HG03521 (cell line): ENCODE measurements around the gene MPDZ.

Source experiments
- ATAC-seq: cut with Tn5 transposase; IDR thresholded peaks from one replicate; pipeline ENCODE4 v1.9.1; 2021; ENCODE audit warnings: mild to moderate bottlenecking, moderate library complexity; ENCODE audit not compliant: unreplicated experiment

Gene MPDZ

GRCh38 chr9:13140843-13141592 is 138.5 kb downstream of the MPDZ start:
- ATAC-seq: no peak

DNA sequence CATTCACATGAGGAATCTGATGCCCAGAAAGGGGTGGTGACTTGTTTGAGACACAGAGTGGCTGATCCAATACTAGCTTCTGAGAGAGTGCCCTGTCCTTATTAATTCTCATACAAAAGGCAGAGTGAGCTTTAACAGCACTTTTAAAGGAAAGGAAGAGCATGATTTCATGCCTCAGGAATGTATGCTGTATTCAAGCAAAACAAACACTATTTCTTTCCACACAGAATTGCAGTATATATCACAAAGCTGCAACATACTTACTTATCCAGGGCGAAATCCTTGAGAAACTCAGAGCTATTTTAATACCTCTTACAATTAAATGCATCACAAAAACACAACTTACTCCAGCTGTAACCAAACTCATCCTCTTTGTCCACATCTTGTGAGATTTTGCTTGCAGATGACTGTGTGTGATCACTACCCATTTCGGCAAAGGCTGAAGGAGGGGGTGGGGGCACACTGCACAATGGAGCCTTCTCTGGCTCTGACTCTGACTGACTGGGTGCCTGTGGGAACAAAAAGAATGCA is 139.8 kb downstream of the MPDZ start:
- ATAC-seq: no peak

- no peak for ATAC-seq
Measured at GRCh38 chr9:13137426-13137825, 142.1 kb downstream of the MPDZ start.

DNA sequence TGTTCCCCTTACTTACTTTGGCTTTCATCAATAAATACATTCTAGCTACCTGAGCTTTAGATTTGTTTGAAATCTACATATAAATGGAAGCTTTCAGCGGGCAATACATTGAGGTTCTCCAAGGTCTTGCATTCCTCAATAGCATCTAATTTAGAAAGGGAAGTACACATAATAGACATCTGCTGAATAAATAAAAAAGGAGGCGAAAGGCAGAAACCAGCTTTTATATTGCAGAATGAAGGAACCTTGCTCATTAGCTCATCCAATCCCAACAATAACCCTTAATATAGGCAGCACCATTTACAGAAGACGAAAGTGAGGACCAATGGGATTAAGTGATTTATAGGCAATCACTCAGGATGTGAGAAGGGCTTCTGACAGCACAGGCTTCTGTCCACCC is 147.5 kb downstream of the MPDZ start:
- ATAC-seq: no peak

DNA sequence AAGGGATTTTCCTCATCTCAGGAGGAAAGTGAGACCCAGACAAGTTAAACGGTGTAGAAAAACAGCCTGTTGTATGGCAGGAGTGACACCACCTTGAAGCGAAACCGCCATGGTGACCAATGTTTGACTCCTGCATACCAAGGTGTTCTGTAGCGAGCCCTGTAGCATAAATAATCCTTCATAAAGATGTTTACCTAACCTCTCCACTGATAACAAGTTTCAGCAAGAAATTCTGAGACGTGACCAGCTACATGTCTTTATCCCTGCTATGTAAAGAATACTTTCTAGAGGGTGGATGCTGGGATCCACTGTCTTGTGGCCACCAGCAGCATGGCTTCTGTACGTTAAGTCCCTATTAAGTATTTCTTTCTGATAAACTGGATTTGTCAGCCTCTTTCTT is 148.1 kb downstream of the MPDZ start:
- ATAC-seq: no peak

DNA sequence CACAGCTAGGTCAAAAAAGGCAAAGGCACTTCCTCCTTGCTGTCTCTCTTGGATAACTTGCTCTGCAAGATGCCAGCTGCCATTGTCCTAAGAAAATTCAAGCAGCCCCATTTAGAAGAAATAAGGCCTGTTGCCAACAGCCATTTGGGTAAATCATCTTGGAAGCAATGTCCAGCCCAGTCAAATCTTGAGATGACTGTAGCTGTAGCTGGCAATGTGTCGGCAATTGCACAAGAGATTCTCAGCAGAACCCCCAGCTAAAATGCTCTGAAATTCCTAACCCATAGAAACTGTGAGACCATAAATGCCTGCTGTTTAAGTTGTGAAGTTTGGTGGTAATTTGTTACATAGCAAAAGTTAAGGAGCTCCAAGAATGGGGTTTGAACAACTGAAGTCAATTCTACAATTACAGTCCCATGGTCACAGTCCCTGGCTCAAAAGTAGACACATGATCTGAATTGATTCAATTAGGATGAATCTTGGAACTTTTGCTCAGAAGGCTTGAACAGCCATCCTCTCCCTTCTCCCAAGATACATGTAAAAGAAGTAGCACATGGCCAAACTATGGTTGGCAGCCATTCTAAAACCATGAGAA is 151.1 kb downstream of the MPDZ start:
- ATAC-seq: no peak

DNA sequence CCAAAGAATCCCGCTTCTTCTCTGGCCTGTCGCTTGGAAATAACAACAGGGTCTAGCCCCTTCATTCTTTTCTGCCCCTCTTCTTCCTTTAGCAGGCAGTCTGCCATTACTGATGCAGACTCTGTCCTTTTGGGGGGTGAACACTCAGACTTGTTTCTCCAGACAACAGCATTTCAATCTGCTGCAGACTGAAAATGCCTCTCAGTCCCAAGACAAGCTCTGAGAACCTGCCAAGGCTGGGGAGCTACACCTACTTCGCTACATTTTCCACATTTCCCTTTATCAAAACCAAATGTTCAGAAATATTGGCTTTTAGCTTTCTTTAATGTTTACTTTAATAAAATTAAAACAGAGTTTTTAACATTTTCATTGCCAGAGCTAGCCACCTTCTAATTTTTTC is 152.4 kb downstream of the MPDZ start:
- ATAC-seq: no peak

DNA sequence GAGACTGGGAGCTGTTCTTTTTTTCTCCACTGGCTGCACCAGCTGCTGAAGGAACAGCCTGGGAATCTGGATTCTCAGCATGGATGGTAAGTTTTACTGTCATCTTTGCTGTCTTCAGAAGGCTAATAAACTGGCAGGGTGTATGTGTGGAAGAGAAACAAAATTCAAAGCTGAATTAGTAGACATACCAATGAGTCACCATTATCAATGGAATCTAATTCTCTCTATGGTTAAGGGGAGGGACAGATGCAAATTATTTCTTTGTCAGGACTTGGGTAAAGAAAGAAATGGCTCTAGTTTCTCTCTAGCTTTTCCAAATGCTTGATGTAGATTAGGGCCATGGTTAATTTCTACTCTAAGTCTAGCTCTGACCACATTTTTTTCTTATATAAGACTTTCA is 154.2 kb downstream of the MPDZ start:
- no peak for ATAC-seq

- no peak for ATAC-seq
Measured at GRCh38 chr9:13122756-13123369, 156.6 kb downstream of the MPDZ start.

DNA sequence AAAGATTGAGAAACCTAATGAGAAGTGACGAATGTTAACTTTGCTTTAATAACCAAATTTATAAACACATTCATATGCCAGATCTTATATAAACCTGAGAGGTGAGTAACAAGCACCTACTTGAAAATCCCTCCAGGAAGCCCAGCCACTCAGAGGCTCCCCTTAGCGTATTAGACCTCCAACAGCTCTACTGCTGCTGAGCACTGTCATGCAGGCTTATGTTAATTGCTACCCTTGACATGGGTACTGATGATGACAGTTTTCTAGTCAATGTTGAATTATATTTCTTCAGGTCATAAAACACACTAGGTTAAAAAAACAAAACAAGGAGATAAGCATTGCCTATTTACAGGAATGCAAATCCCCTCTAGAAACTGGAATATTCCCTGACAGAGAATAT is 161.2 kb downstream of the MPDZ start:
- ATAC-seq: no peak

GRCh38 chr9:13116292-13116691 is 163.2 kb downstream of the MPDZ start:
- no peak for ATAC-seq

DNA sequence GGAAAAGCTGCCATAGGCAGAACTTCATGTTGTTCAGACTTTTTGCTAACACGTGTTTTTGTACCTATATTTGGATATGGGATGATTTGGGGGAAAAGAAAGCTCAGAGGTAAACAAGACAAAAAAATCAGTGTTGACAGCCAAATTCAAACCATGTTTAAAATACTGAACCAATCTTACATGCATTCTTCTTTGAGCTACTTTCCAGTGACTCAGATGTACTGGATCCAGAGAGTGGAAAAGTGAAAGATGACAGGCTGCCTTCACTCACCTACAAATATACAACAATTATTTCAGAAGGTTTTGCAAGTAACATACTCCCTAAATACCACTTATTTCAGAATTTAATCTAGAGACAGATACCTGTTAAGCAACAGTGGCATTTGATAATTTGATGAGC is 165.7 kb downstream of the MPDZ start:
- ATAC-seq: no peak

- no peak for ATAC-seq
Measured at GRCh38 chr9:13113216-13113615, 166.3 kb downstream of the MPDZ start.

GRCh38 chr9:13111778-13112177 is 167.7 kb downstream of the MPDZ start:
- no peak for ATAC-seq

- no peak for ATAC-seq
Measured at GRCh38 chr9:13110766-13111417, 168.6 kb downstream of the MPDZ start.

DNA sequence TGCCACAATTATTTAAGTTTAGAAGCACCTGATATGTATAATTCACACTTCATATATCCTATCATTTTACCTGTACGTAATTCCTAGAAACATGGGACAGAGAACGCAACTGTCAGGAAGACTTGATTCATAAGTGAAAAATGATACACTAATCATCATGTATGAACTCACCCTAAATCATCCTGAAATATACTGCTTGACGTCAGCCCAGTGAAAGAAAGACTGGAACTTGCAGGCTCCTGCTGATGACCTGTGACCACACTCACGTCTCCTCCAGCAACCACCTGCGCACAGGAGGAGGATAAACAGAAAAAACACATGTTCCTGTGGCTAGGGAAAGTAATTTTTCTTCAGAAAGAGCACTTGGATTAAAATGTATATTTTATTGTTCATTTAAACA is 169.7 kb downstream of the MPDZ start:
- no peak for ATAC-seq

- ATAC-seq: no peak
Measured at GRCh38 chr9:13107008-13107407, 172.5 kb downstream of the MPDZ start.

- ATAC-seq: no peak
Measured at GRCh38 chr9:13100914-13101572, 178.4 kb downstream of the MPDZ start.

DNA sequence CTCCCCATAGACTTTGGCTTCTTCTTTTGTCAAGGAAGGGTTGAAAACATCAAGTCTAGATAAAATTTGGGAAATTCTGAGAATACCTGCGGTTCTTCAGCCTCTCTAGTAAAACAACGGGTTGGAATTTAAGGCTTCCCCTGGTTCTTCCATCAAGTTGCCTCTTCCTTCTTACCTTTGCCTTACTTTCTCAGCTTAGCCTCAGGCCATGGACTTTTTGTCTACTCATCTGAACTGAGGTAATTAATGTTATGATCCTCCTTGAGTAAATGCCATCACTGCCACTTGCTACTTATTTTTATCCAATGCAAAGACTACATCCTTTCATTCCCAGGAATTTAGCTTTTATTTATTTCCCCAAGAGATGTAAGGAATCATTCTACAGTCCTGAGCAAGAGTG is 184.4 kb downstream of the MPDZ start:
- ATAC-seq: no peak

- no peak for ATAC-seq
Measured at GRCh38 chr9:13090628-13091027, 188.9 kb downstream of the MPDZ start.

DNA sequence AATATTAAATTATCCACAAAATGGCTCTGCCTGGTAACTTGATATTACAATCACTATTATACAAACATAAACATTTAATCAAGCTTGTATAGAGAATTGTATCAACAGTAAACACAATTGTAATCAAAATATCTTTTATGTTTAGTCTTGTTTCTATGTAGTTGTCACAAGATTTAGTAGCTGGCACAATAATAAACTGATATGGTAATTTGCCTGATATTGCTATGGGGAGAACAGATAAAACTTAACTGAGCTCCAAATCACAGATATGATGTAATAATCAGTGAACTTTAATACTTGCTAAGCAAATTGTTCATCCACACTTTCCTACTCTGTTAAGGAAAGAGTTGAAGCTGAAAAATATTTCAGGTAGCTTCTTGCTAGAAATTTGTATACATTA is 189.8 kb downstream of the MPDZ start:
- no peak for ATAC-seq
